C4-2B (cell line): ENCODE results near the gene FAM3B.

ENCODE experiments used
- ZFX ChIP-seq: fragments of 450-650 bp; IDR thresholded peaks from 2 replicates; pipeline ENCODE4 v1.6.1; 2017
- TF ChIP-seq, protein P1 (sequence below): fragments of 450-650 bp; conservative IDR thresholded peaks from 2 replicates; pipeline ENCODE4 v1.5.1; 2017; ENCODE audit warnings: mild to moderate bottlenecking

DNA sequence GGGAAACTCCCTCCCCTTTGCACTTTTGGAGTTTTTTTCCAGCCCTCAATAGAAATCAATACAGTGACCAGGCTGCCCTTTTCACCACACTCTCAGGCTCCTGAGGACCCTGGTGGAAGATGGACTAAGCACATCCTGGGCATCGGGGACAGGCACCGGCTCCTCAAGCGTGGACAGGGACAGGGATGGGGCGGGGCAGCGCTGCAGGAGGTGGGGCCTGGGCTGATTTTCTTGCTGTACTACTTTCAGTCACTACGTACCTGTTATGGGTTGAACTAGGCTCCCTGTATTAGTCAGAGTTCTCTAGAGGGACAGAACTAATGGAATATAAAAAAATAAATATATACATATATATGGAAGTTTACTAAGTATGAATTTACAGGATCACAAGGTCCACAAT lies 47.7 kb downstream of the FAM3B start:
- TF ChIP-seq, protein P1, sequence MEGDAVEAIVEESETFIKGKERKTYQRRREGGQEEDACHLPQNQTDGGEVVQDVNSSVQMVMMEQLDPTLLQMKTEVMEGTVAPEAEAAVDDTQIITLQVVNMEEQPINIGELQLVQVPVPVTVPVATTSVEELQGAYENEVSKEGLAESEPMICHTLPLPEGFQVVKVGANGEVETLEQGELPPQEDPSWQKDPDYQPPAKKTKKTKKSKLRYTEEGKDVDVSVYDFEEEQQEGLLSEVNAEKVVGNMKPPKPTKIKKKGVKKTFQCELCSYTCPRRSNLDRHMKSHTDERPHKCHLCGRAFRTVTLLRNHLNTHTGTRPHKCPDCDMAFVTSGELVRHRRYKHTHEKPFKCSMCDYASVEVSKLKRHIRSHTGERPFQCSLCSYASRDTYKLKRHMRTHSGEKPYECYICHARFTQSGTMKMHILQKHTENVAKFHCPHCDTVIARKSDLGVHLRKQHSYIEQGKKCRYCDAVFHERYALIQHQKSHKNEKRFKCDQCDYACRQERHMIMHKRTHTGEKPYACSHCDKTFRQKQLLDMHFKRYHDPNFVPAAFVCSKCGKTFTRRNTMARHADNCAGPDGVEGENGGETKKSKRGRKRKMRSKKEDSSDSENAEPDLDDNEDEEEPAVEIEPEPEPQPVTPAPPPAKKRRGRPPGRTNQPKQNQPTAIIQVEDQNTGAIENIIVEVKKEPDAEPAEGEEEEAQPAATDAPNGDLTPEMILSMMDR = no peak
- TF ChIP-seq ZFX = no peak
